22Rv1 (cell line): ENCODE data around the gene PPARG.
"Not testable (repeated sequence)": the region's sequence is repeated elsewhere in the genome, so short reads cannot be mapped to it uniquely, and the experiment has no call there.

Experiments
- H3K27ac ChIP-seq: fragments of 450-650 bp; 2 replicates; pipeline ENCODE4 v1.5.1; 2017
- CTCF ChIP-seq: fragments of 450-650 bp; IDR thresholded peaks from 2 replicates; pipeline ENCODE4 v1.5.1; 2017; ENCODE audit warnings: mild to moderate bottlenecking
- ZFX ChIP-seq: fragments of 450-650 bp; IDR thresholded peaks from 2 replicates; pipeline ENCODE4 v1.6.1; 2017; ENCODE audit warnings: antibody characterized with exemption, borderline replicate concordance

PPARG gene

GRCh38 chr3:12270976-12271375, 17.9 kb upstream of the PPARG start:
- TF ChIP-seq ZFX (no peak), CTCF (no peak)

GRCh38 chr3:12273045-12273695, 15.7 kb upstream of the PPARG start:
- TF ChIP-seq CTCF: no peak
- no peak for TF ChIP-seq ZFX
- H3K27ac ChIP-seq: no peak overlapping the region

More at GRCh38 chr3:12270976-12271375, 17.9 kb upstream of the PPARG start:
- no peak overlapping the region for H3K27ac ChIP-seq

GRCh38 chr3:12275974-12276650, 12.8 kb upstream of the PPARG start:
- TF ChIP-seq ZFX: no peak
- no peak for TF ChIP-seq CTCF
- no peak overlapping the region for H3K27ac ChIP-seq

- not testable (repeated sequence) for H3K27ac ChIP-seq
Observed at GRCh38 chr3:12276827-12277226, 12.0 kb upstream of the PPARG start.

- TF ChIP-seq ZFX (no peak), CTCF (no peak)
- no peak overlapping the region for H3K27ac ChIP-seq
Observed at GRCh38 chr3:12278566-12278965, 10.3 kb upstream of the PPARG start.

GRCh38 chr3:12279591-12280326, 9.1 kb upstream of the PPARG start:
- H3K27ac ChIP-seq: no peak overlapping the region

GRCh38 chr3:12280357-12280806, 8.5 kb upstream of the PPARG start:
- no peak for TF ChIP-seq CTCF
- no peak for TF ChIP-seq ZFX
- no peak overlapping the region for H3K27ac ChIP-seq

More at GRCh38 chr3:12279591-12280326, 9.1 kb upstream of the PPARG start:
- TF ChIP-seq CTCF: no peak
- TF ChIP-seq ZFX: no peak
